Posterior cingulate gyrus (tissue), 11 donors: ENCODE measurements around the gene MEG3.

ENCODE experiments used
- DNase-seq, 10 donors: peaks; one replicate each; pipeline versions ENCODE4 v3.0.0 to v3.0.0-alpha.2; 2020 to 2021; ENCODE audit warnings: mixed read lengths in 3 of 10
- intact Hi-C: fragments of 100-400 bp; cut with DNase I; formaldehyde crosslinking; loops from one replicate; pipeline ENCODE4 v1.15.1; 2023

The MEG3 gene

DNA sequence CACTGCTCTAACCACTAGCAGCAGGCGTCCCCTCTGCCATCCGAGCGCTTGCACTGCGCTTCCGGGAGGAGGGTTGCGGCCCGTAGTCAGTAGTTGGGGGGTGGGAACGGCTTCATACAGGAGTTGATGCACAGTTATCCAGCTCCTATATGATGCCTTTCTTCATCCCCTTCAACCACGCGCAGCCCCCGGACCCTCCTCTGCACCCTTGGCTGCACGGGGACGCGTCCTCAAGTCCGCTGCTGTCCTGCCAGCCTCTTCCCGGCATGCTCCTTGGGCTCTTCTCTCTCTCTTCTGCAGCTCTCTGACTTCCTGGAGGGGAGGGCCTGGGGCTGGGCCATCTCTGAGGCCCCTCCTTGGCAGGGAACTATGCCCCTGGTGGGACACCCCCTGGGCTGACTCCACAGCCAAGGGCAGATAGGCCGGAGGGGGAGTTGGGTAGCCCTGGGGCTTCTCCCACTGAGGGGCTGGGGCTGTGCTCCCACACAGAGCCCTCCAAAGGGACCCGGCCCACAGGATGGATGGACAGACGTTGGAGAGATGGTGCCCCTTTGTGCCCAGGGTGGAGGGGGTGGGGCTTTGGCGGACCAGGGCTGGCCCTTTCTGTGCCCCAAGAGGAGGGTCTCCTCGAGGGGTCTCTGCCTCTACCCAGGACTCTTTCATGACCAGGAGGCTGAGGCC, 48.6 kb downstream of the MEG3 start:
- peak in 4 of 10 donors; percentile 15 to 80 (median 53) for DNase-seq
- intact Hi-C loops, result no loop called here

DNA sequence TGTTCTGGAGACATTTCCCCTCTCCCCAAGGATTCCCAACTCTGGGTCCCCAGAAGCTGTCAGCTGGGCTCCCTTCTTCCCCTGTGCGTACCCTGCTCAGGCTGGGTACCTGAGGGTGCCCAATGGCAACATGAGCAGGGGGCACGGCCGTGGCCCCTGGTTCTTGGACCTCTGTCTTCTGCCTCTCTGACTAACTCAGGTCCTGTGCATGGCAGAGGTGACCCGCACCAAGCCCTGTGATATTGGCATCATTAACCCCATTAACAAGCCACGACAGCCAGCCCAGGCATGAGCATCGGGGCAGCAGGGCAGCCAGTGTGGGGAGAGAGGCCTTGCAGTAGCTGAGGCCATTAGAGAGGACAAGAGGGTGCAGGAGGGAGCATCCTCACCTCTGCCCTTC, 49.2 kb downstream of the MEG3 start:
- intact Hi-C loops, result no loop called here
- peak in 3 of 10 donors; percentile 28 to 55 (median 43) for DNase-seq

DNA sequence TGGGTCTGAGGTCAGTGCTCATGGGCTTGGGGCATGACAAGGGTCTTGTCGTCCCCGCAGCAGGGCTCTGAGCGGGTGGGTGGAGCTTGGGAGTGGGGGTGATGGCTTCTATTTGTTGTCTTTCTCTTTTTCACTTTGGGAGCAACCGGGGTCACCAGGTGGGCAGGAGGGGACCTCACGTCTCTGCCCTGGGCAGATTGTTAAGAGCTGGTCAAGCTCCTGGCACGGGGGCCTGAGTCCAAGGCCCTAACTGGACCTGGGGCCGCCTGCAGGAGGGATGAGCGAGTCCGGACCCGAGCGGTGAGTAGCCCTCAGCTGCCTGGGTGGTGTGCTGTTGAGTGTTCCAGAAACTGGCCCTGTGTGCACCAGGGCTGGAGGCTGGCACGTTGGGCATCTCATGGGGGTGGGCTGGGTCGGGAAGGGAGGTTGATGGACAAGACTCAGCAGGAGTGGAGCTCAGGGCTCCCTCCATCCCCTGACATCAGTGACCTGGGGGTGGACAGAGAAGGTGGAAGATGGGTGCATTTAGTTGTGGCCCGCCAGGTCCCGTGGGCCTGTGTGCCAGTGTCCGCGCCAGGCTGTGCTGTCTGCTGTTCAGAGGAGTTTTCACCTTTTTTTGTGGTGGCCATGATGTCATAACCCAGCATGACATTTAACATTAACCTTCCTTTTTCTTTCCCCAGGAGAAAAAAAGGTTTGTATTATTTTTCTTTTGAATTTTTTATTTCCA, 50.1 kb downstream of the MEG3 start:
- intact Hi-C loops, result no loop called here
- peak in 4 of 10 donors; percentile 8 to 61 (median 52) for DNase-seq

DNA sequence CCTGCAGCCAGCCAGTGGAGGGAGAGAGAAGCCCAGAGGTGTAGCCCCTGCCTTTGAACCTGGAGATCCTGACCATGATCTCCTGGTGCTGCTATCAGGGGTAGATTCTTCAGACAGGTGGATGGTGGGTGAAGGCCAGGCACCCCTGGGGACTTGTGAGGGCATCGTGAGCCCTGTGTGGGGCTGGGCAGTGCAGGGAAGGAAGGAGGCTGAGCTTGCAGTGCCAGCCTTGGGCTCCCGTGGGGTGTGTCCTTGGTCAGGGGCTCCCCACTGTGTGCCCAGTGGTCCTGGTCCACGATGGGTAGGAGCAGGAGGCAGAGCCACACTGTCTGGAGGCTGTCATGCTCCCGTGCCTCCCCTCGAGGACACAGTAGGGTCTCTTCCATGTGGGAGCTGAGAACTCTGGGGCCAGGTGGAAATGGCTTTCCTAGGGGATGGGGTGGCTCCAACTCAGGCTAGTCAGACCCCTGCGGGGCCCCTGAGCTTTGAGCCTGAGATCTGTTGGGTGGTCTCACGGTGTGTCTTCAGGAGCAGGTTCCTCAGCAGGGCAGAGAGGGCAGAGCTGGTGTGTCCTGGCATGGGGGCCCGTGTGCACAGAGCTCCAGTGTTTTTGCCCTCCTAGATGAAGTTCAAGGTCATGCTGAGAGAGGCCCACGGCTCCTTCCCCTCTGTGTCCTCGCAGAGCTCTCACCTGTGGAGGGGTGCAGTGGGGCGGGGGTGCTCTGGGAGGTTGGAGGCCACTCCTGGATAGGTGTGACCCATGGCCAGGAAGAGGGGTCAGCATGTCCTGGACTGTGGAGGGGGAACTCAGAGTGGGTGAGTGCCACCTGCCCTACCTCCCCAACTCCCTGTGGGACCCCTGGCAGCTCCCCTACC, 52.6 kb downstream of the MEG3 start:
- DNase-seq, result peak in 4 of 10 donors; percentile 16 to 63 (median 58)

DNA sequence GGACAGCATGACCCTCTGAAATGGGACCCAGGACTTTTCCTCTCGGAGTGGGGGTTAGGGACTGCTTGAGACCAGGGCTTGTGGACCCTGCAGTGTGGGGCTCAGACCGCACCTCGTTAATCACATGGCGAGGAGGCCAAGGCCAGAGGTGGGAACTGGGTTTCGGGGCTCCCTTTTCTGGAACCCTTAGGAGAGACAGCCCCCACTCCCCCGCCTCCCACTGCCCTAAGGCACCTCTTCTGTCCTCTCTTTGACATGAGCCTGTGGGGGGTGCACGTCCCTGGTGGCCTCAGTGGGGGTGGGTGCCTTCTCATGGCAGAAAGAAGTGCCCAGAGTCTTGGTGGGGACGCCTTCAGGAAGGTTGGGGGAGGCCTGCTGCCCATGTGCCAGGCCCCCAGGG, 53.3 kb downstream of the MEG3 start:
- intact Hi-C loops, result no loop called here
- DNase-seq, result peak in 4 of 10 donors; percentile 14 to 65 (median 50)

More for the DNA sequence above, 52.6 kb downstream of the MEG3 start:
- intact Hi-C loops, result no loop called here

DNA sequence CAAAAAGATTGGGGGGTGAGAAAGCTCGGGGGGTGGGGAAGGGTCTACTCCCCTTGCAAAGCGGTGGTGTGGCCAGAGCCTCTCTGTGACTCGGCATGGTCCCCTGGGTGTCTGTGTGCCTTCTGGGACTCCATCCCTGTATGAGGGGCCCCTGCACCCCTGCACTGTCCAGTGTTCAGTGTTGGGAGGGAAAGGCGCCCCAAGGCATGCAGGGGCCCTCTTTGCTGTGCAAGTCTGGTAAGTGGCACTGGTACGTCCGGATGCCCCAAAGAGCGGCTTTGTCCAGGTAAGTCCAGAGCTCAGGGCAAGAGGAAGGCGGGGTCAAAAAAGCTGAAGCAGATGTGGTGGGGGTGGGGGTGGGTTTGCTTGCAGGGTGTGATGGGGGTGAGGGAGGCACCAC, 53.9 kb downstream of the MEG3 start:
- intact Hi-C loops, result no loop called here
- peak in 4 of 10 donors; percentile 19 to 54 (median 35) for DNase-seq

DNA sequence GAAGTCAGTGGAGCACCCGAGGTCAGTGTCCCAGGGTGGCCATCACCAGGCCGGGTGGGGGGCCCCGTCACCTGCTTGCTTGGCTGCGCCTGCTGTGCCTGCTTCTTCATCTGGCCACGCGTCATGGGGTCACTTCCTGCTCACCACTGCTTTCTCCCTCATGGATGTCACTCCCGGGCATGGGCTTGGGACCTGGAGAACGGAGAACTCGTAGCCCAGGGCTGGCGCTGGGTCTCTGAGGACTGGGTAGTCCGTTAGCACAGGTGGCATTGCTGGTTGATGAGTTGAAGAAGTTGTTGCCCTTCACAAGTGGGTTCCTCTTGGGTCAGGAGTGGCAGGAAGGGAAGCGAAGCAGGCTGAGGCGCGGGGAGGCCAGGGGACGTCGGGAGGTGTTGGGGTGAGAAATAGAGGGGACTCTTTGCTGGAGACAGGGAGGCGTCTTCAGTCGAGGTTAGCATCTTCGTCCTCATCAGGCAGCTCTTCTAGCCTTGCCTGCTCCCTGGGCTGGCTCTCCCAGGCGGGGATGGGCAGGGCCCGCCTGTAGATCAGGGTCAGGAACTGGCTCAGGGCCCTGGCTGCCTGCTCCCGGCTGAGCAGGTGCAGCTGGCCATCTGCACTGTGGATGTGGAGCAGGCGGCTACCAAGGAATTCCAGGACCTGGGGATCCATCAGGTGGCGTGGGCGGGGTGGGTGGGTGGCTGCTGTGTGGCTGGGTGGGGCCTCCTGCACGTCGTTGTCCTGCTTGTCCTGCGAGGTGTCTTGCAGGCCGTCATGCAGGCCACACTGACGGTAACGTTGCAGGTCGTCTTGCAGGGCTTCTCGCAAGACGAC, 54.6 kb downstream of the MEG3 start:
- intact Hi-C loops, result no loop called here
- DNase-seq, result peak in 4 of 10 donors; percentile 24 to 75 (median 59)

DNA sequence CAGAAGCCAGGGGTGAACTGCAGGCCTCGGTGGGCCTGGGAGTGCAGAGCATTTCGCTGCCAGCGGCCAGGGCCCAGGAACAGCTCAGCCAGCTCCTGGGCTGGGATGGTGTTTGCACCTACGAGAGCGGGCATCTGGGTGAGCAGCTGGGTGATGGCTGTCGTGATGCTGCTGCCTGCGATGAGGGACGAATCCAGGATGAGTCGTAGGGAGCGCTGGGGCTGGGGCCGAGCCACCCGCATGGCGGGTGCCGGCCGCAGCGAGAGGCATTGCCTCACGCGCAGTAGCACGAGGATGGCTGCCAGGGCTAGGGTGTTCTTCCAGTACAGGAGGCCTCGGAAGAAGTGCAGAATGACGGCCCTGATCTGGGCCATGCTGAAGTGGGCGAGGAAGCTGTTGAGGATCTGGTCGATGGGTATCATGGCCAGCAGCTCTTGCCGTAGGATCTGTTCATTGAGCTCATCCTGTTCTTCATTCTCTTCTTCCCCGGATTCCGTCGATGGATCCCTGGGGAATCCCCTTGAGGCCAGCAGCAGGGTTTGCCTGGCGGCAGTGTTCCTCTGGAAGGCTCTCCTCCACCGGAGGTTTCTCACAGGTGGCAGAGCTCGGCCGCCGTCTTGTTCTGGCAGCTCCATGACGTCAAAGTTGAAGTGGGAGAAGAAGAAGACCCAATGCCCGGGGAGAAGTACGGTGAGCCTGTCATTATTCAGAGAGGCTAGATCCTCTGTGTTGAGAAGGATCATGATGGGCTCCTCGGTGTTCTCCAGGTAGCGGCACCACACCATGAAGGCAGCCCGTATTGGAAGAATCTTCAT, 55.5 kb downstream of the MEG3 start:
- intact Hi-C loops, result no loop called here
- DNase-seq, result peak in 4 of 10 donors; percentile 26 to 76 (median 60)

DNA sequence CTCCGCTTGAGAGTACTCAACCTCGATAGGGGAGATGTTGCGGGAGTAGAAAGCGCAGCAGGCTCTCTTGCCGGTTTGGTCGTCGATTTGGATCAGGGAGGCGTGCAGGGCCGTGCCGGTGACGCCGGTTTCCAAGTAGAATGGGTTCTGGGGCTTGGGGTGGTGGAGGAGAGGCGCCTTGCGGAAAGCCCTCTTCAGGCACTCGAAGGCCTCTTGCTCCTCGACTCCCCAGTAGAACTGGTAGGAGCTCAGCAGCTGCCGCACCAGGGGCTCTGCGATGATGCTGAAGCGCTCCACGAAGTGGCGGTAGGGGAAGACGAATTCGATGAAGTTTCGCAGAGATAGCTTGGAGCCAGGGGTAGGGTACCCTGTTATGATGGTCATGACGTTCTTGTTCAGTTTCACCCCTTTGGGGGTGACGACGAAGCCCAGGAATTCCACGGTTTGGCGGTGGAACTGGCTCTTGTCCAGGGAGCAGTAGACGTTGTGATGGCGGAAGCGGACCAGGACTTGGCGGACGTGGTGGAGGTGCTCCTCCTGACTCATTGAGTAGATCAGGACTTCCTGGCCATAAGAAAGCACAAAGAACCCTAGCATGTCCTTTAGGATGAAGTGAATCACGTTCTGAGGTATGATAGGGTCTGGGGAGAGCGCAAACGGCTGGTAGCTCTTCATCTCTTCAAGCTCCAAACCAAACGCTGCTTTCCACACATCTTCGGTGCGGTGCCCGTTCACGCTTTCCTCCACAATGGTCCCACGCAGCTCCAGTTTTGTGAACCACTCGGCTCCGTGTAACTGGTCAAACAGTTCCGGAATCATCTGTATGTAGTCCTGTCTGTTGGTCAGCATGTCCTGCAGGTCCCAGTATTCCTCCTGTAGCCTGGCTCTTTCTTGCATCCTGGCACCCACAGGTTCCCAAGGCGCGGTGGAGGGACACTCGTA, 56.4 kb downstream of the MEG3 start:
- DNase-seq, result peak in 4 of 10 donors; percentile 16 to 80 (median 64)
- intact Hi-C loops, result no loop called here

DNA sequence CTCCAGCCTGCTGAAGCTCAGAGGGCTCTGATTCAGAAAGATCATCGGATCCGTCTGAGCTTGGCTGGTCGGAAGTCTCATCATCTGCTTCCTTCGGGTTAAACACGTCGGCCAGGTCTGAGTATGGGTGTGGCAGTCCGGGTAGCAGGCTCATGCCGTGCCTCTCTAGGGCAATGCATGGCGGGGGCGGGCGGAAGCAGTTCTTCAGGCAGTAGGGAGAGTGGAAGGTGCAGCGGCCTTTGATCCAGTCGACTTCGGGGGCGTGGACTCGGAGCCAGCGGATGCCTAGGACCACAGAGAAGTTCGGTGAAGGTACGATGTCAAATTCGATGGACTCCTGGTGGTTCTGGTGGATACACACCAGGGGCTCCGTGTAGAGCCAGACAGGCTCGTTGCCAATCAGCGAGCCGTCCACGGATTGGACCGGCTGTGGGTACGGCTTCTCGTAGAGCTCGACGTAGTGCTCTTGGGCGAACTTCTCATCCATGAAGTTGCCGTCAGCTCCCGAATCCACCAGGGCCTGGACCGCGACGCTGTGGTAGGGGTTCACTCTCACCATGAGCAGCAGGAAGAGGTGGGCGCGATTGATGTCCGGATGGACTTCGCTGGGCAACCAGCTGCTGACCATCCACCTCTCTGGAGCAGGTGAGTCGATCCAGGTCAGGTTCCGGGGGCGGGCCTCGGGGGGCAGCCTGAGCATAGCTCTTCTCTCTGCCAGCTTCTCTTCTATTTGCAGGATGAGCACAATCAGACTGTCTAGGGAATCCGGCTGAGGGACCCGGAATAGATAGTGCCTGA, 57.3 kb downstream of the MEG3 start:
- intact Hi-C loops, result no loop called here
- DNase-seq, result peak in 4 of 10 donors; percentile 19 to 77 (median 64)

DNA sequence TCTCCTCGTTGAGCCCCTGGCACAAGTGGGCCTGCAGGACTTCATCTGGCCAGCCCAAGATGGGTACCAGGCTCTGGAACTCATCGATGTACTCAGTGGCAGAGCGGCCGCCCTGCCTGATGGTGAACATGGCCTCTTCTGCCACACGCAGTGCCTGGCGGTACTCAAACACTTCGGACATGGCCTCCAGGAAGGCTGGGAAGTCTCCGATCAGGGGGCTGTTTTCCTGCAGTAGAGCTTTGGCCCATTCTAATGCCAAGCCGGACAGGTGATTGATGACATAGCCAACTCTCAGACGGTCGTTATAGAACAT, 57.8 kb downstream of the MEG3 start:
- DNase-seq, result peak in 2 of 10 donors; percentile 9 to 66
- intact Hi-C loops, result no loop called here

DNA sequence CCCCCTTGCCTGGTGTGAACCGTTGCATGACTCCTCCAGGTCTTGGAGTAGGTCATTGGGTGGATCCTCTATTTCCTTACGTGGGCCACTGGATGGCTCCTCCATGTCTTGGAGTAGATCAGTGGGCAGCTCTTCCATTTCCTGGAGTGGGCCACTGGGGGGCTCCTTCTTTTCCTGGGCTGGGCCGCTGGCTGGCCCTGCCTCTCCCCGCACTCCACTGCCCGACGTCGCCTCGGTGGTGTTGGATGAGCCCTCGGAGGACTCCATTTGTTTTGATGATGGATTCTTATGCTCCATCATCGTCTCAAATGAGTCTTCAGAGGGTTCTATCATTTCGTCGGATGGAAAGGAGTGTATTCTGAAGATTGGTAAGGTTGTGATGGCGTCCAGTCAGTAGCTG, 58.5 kb downstream of the MEG3 start:
- intact Hi-C loops, result no loop called here
- peak in 3 of 10 donors; percentile 20 to 74 (median 62) for DNase-seq

DNA sequence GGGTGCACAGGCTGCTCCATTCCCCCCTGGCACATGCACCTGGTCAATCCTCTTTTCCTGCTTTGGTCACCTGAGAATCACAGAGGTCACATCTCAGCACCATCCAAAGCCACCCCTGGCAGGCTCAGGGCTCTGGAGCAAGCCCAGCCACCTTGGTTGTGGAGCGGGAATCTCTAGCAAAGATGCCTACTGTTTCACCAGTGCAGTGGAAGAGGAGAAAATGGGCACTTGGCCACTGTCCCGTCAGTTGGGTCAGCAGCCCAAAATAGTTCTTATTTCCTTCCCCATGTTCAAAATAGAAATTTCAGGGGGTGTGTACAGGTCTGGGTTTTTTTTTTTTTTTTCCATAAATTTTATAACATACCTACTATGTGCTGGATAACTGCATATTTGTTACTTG, 59.3 kb downstream of the MEG3 start:
- intact Hi-C loops, result no loop called here
- DNase-seq, result peak in 4 of 10 donors; percentile 3 to 44 (median 30)

DNA sequence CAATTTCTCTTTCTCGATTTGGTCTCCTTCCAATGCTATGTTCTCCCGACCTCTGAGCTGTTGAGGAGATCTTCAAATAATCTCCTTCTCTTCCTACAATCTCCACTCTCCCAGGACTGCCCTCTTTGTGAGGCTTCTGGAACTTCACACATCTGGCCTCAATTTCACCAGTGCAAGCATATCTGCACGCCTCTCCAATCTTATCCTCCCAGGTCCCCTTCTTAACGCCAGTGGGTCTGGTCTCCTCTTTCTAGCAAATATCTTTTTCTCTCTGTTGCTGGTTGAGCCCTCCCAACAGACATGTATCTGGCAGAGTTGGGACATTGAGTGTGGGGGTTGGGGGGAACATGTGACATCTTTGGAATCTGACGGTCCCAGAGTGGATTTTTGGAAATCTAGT, 59.7 kb downstream of the MEG3 start:
- intact Hi-C loops, result no loop called here
- no peak for DNase-seq

DNA sequence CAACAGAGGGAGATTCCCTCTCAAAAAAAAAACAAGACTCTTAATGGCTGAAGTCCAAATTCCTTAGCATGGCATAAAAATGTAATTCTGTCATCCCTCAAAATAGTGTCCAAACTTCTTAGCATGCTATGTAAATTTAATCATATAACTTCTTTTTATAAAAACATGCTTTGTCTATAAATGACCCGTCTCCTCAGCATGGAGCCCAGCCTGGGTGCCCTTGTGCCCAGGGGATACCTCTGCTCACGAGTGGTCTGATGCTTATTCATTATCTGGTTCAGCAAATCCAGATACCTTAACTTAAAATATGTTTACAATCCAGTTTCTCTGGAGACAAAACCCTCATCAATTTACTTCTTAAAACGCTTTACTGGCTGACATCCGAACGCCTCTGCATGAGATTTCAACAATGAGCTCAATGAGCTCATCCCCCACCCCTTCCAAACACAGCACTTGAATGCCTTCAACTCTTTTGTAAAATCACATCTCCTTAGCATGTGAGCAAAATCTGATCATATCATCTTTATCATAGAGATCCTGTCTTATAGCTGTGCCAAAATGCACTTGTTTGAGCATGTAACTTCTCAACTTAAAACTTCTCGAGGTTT, 61.9 kb downstream of the MEG3 start:
- intact Hi-C loops, result no loop called here
- peak in 2 of 10 donors; percentile 11 to 46 for DNase-seq

DNA sequence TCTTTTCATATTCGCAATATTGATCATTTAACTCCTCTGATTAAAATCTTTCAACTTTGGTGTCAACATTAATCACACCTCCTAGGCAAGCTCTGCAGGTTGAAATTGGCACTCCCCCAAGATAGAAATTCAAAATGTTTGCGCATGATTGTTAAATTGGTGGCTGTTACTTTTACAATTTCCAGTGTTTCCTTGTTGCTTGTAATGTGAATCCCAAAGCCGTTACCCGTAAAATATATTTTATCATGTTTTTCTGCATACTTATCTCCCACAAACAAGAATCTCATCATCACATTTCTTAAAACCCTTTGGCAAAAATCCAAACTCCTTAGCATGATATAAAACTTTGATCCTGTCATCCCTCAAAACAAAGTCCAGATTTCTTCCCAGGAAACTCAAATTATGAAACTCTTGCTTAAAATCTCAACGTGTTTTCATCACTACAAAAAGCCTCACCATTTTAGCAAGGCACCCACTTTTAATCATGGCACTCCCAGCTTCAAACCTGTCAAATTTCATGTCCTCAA, 62.9 kb downstream of the MEG3 start:
- intact Hi-C loops, result no loop called here
- no peak for DNase-seq

DNA sequence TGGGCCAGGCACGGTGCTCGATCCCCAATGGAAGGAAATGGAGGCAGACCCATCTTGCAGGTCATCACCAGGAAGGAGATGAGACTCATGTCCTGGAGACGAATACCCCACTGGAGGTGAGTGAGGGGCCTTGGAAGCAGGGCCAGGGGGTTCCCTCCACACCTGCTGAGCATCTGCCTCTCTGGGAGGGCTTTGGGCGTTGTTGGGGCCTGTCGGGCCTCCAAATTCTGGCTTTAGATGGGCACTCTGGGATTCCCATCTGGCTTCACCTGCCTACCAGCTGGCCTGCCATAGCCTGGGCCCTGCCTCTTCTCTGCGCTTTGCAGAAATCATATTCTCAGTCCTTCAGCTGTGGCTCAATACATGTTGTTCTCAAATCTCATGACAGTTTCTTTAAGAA, 63.7 kb downstream of the MEG3 start:
- DNase-seq, result peak in 3 of 10 donors; percentile 3 to 47 (median 43)
- intact Hi-C loops, result no loop called here
